Esophagus muscularis mucosa (tissue), 4 donors: ENCODE data around the gene ZNF831. TPM values are rescaled to one million over a fixed set of nuclear protein-coding genes. Genes with fewer than 3 reads are reported as not detected.

Source experiments
- DNase-seq: peaks from one replicate; pipeline ENCODE4 v3.0.0-alpha.2; 2017; ENCODE audit errors: extremely low spot score
- H3K27ac ChIP-seq, 4 donors: fragments of 200-600 bp; sonication (generic); replicated peaks in 1 of 4; 1 replicate in 3 of 4; 2 replicates in 1 of 4; pipeline ENCODE4 v1.5.1; 2016 to 2019; ENCODE audit warnings: mild to moderate bottlenecking in 1 of 4
- H3K27me3 ChIP-seq, 4 donors: fragments of 200-600 bp; sonication (generic); one replicate each; pipeline versions ENCODE4 v1.5.1 to v1.6.0; 2016 to 2019
- H3K36me3 ChIP-seq, 4 donors: fragments of 200-600 bp; sonication (generic); one replicate each; pipeline ENCODE4 v1.5.1; 2016 to 2019
- H3K4me1 ChIP-seq, 4 donors: fragments of 200-600 bp; sonication (generic); one replicate each; pipeline ENCODE4 v1.5.1; 2016 to 2019
- H3K4me3 ChIP-seq, 4 donors: fragments of 200-600 bp; sonication (generic); 1 replicate in 2 of 4; 2 replicates in 2 of 4; pipeline ENCODE4 v1.5.1; 2016 to 2019; ENCODE audit warnings: mild to moderate bottlenecking in 4 of 4, moderate library complexity in 1 of 4
- H3K9me3 ChIP-seq, 4 donors: fragments of 200-600 bp; sonication (generic); 1 replicate in 3 of 4; 2 replicates in 1 of 4; pipeline ENCODE4 v1.5.1; 2016 to 2019
- CTCF ChIP-seq, 3 experiments: fragments of 200-600 bp in 2 of 3; fragments of 450-650 bp in 1 of 3; sonication (generic) in 2 of 3; IDR thresholded peaks; one replicate each; pipeline ENCODE4 v1.5.1; 2017 to 2019; ENCODE audit warnings: antibody characterized with exemption in 3 of 3, mild to moderate bottlenecking in 2 of 3, moderate library complexity in 1 of 3
- EP300 ChIP-seq: sonication (generic); formaldehyde crosslinking; IDR thresholded peaks from one replicate; pipeline ENCODE4 v1.6.1; 2017; ENCODE audit warnings: antibody characterized with exemption
- POLR2A ChIP-seq: fragments of 450-650 bp; IDR thresholded peaks from one replicate; pipeline ENCODE4 v1.6.1; 2017; ENCODE audit warnings: antibody characterized with exemption, moderate library complexity, mild to moderate bottlenecking, low read depth
- POLR2AphosphoS5 ChIP-seq, 2 donors: sonication (generic); formaldehyde crosslinking; IDR thresholded peaks; one replicate each; pipeline ENCODE4 v1.6.1; 2017; ENCODE audit warnings: antibody characterized with exemption in 2 of 2
- WGBS: methylation state at CpG from one replicate; pipeline ENCODE4 v1.1.5; 2018; 5-methylcytosine and 5-hydroxymethylcytosine counted together
- intact Hi-C: fragments of 100-400 bp; cut with DNase I; formaldehyde crosslinking; loops from one replicate; pipeline ENCODE4 v1.15.1; 2023
- total RNA-seq, 4 donors: library from RNA; depleted of rRNA; stranded (reverse); fragments of >200 nt; gene quantifications; one replicate each; pipeline versions ENCODE4 v1.1.0 to v1.2.1, GENCODE V29; 2016

Gene ZNF831
- total RNA-seq, 4 donors from 2014 or later: 0.34 to 1.3 (median 0.56) TPM

- Histone ChIP-seq H3K4me1 (peaks cover 0 to 12% (median 6%) of the 10 kb centered on the region in 4 donors), H3K36me3 (no peaks in the 10 kb centered on the region), H3K4me3 (no peak overlapping the region), H3K9me3 (no peaks in the 10 kb centered on the region), H3K27me3 (peaks cover 0 to 74% (median 5%) of the 10 kb centered on the region in 4 donors), H3K27ac (no peak overlapping the region)
- WGBS: 85% methylated on average over 7 of the region's 7 CpGs
- intact Hi-C loops: no loop called here
- DNase-seq: no peak
- TF ChIP-seq EP300 (no peak), CTCF (IDR thresholded peaks at IDR 0.05) (no peak), POLR2A (no peak), POLR2AphosphoS5 (IDR thresholded peaks at IDR 0.05) (no peak)
Observed at GRCh38 chr20:59297686-59298085, 134.1 kb downstream of the ZNF831 start.

GRCh38 chr20:59299945-59300332, 136.3 kb downstream of the ZNF831 start:
- H3K4me3 ChIP-seq: peak overlapping the region in 3 of 4 donors; percentile 22 to 35 (median 28)

GRCh38 chr20:59300333-59301081, 136.9 kb downstream of the ZNF831 start, which contains the start of gene EDN3:
Gene EDN3, plus strand, starts transcription at chr20:59300611. Its CDS starts 202 bp downstream, at chr20:59300813.
- Histone ChIP-seq H3K4me3 (peak within 1 kb of the TSS in 3 of 4 donors; percentile 22 to 35 (median 28)), H3K36me3 (no peaks in the 10 kb centered on the region), H3K4me1 (peaks cover 0 to 12% (median 6%) of the 10 kb centered on the region in 4 donors), H3K9me3 (no peaks in the 10 kb centered on the region), H3K27me3 (peaks cover 0 to 82% (median 5%) of the 10 kb centered on the region in 4 donors), H3K27ac (peak within 1 kb of the TSS in 3 of 4 donors; percentile 13 to 23 (median 14))
- intact Hi-C loops: no loop called here
- TF ChIP-seq CTCF (IDR thresholded peaks at IDR 0.05): no peak
- no peak for TF ChIP-seq EP300
- no peak for TF ChIP-seq POLR2A
- TF ChIP-seq POLR2AphosphoS5 (IDR thresholded peaks at IDR 0.05): no peak
- no peak for DNase-seq
- 8% methylated on average over 7 of the region's 77 CpGs for WGBS

More at GRCh38 chr20:59299945-59300332, 136.3 kb downstream of the ZNF831 start:
- 4% methylated on average over 18 of the region's 19 CpGs for WGBS
- Histone ChIP-seq H3K4me1 (peaks cover 0 to 12% (median 6%) of the 10 kb centered on the region in 4 donors), H3K27ac (peak overlapping the region in 2 of 4 donors; percentile 13 to 23), H3K9me3 (no peaks in the 10 kb centered on the region), H3K27me3 (peaks cover 0 to 76% (median 5%) of the 10 kb centered on the region in 4 donors), H3K36me3 (no peaks in the 10 kb centered on the region)
- no peak for TF ChIP-seq POLR2A
- no peak for TF ChIP-seq EP300
- TF ChIP-seq CTCF (IDR thresholded peaks at IDR 0.05): no peak
- DNase-seq: no peak
- intact Hi-C loops: no loop called here

- peaks cover 0 to 12% (median 6%) of the 10 kb centered on the region in 4 donors for H3K4me1 ChIP-seq
- H3K27ac ChIP-seq: no peak overlapping the region
- H3K4me3 ChIP-seq: peak overlapping the region in 2 of 4 donors; percentile 22 to 35
- no peak for DNase-seq
- no peaks in the 10 kb centered on the region for H3K9me3 ChIP-seq
- WGBS: 74% methylated on average over 13 of the region's 17 CpGs
- H3K36me3 ChIP-seq: no peaks in the 10 kb centered on the region
- peaks cover 0 to 82% (median 5%) of the 10 kb centered on the region in 4 donors for H3K27me3 ChIP-seq
- intact Hi-C loops: no loop called here
- no peak for TF ChIP-seq POLR2AphosphoS5 (IDR thresholded peaks at IDR 0.05)
- no peak for TF ChIP-seq POLR2A
- no peak for TF ChIP-seq EP300
- no peak for TF ChIP-seq CTCF (IDR thresholded peaks at IDR 0.05)
Observed at GRCh38 chr20:59301343-59302007, 137.9 kb downstream of the ZNF831 start.
